Glutamatergic neuron (in vitro differentiated cells): ENCODE results near the gene OR5H1. TPM values are rescaled to one million over a fixed set of nuclear protein-coding genes. Genes with fewer than 3 reads are reported as not detected.
"Not testable (repeated sequence)": the region's sequence is repeated elsewhere in the genome, so short reads cannot be mapped to it uniquely, and the experiment has no call there.

Experiments
- DNase-seq: peaks from one replicate; pipeline ENCODE4 v3.0.0; 2022
- H3K27ac Mint-ChIP-seq: one replicate; pipeline ENCODE4 v1.8.0; 2020; ENCODE audit warnings: mild to moderate bottlenecking, mixed read lengths, inconsistent platforms; ENCODE audit not compliant: unreplicated experiment
- H3K27me3 Mint-ChIP-seq: one replicate; pipeline ENCODE4 v1.8.0; 2020; ENCODE audit warnings: mild to moderate bottlenecking, moderate library complexity, mixed read lengths, inconsistent platforms; ENCODE audit not compliant: unreplicated experiment
- H3K36me3 Mint-ChIP-seq: one replicate; pipeline ENCODE4 v1.8.0; 2020; ENCODE audit warnings: mild to moderate bottlenecking, mixed read lengths, inconsistent platforms; ENCODE audit not compliant: unreplicated experiment
- H3K4me1 Mint-ChIP-seq: one replicate; pipeline ENCODE4 v1.8.0; 2020; ENCODE audit warnings: mild to moderate bottlenecking, low read depth, mixed read lengths, inconsistent platforms; ENCODE audit not compliant: unreplicated experiment
- H3K4me3 Mint-ChIP-seq: one replicate; pipeline ENCODE4 v1.8.0; 2020; ENCODE audit warnings: mild to moderate bottlenecking, mixed read lengths, inconsistent platforms; ENCODE audit not compliant: unreplicated experiment
- H3K9me3 Mint-ChIP-seq: one replicate; pipeline ENCODE4 v1.8.0; 2020; ENCODE audit warnings: mild to moderate bottlenecking, moderate library complexity, mixed read lengths, inconsistent platforms; ENCODE audit not compliant: unreplicated experiment
- total RNA-seq: library from RNA; stranded (reverse); fragmentation: NEBNext Ultra II Directional; extraction: Animal tissue kit (Norgen Biotek cat#: 25700); gene quantifications from one replicate; pipeline ENCODE4 v1.2.1, GENCODE V29; 2021; ENCODE audit not compliant: unreplicated experiment
- TF ChIP-seq, protein P1 (sequence below): fragments of 200-600 bp; sonication (generic); IDR thresholded peaks from one replicate; pipeline ENCODE4 v1.5.0; 2021; ENCODE audit not compliant: partially characterized antibody, unreplicated experiment

OR5H1 gene
- total RNA-seq, 1 donor from 2014 or later = not detected

DNA sequence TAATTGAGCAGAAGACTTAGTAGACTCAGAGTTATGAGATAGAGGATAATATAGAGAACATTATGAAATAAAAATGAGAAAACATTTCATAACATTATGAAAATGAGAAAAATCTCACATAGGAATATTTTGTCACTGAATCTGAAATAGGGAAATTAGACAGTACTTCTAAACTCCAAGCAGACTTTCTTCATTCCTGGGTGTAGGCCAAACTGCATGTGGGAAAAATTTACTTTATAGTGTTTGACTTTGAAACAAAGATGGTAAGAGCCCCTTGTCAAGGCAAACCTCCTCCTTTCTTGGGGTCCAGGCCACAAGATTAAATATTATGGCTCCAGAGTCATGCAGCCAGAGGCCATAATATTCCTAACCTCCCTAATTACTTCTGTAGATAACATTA lies 10.0 kb downstream of the OR5H1 start:
- H3K4me3 Mint-ChIP-seq = no peak overlapping the region
- H3K27me3 Mint-ChIP-seq = no peaks in the 10 kb centered on the region
- no peaks in the 10 kb centered on the region for H3K36me3 Mint-ChIP-seq
- TF ChIP-seq, protein P1, sequence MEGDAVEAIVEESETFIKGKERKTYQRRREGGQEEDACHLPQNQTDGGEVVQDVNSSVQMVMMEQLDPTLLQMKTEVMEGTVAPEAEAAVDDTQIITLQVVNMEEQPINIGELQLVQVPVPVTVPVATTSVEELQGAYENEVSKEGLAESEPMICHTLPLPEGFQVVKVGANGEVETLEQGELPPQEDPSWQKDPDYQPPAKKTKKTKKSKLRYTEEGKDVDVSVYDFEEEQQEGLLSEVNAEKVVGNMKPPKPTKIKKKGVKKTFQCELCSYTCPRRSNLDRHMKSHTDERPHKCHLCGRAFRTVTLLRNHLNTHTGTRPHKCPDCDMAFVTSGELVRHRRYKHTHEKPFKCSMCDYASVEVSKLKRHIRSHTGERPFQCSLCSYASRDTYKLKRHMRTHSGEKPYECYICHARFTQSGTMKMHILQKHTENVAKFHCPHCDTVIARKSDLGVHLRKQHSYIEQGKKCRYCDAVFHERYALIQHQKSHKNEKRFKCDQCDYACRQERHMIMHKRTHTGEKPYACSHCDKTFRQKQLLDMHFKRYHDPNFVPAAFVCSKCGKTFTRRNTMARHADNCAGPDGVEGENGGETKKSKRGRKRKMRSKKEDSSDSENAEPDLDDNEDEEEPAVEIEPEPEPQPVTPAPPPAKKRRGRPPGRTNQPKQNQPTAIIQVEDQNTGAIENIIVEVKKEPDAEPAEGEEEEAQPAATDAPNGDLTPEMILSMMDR = no peak
- H3K27ac Mint-ChIP-seq = no peak overlapping the region
- H3K9me3 Mint-ChIP-seq = no peaks in the 10 kb centered on the region
- DNase-seq = no peak
- no peaks in the 10 kb centered on the region for H3K4me1 Mint-ChIP-seq

DNA sequence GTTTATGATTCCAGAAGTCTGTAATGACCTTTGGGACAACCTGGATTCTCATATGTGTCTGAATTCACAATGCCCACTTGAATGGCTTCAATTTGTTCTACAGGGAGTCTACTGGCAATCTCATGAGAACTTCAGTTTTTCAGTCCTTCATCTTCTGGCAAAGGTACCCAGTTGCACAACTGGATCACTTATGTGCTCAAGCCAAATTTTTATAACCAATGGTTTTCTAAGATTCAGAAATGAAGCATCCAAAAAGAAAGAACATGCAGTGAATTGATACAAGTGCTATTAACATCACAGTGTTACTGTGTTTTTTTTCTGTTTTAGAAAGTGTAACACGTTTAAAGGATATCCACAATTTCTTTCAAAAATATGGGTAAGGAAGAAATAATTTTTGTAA lies 16.7 kb downstream of the OR5H1 start, which contains the start of gene OR5H14:
Gene OR5H14, plus strand, starts transcription at position 301 of the 400 bp plus-strand sequence. CDS start 1,907 bp downstream, outside the sequence.
- Mint-ChIP-seq H3K4me3 (no peak within 1 kb of the TSS), H3K36me3 (no peaks in the 10 kb centered on the region), H3K27me3 (no peaks in the 10 kb centered on the region), H3K4me1 (no peaks in the 10 kb centered on the region), H3K27ac (no peak within 1 kb of the TSS), H3K9me3 (no peaks in the 10 kb centered on the region)
- no peak for DNase-seq
- TF ChIP-seq, protein P1 = no peak

DNA sequence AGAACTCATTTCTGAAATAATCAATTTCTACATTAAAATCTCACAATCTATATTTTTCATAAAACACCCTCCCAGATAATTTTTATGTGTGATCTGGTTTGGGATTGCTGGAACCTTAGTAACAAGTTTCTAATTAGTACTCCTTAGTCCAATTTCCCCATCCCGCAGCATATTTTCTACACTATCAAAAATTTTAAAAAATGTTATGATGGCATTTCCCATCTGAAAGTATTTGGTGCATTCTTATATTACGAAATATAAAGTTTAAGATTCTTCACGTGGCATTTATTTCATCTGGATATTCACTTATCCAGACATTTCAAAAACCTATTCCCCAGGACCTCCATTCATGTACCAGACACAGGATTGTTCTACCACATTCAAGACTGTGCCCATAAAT lies 18.2 kb downstream of the OR5H1 start:
- Mint-ChIP-seq H3K27me3 (no peaks in the 10 kb centered on the region), H3K36me3 (no peaks in the 10 kb centered on the region), H3K27ac (no peak overlapping the region), H3K4me1 (no peaks in the 10 kb centered on the region), H3K4me3 (no peak overlapping the region), H3K9me3 (no peaks in the 10 kb centered on the region)
- DNase-seq = no peak
- TF ChIP-seq, protein P1 = no peak

GRCh38 chr3:98149456-98149855 lies 18.9 kb downstream of the OR5H1 start:
- not testable (repeated sequence) for DNase-seq, H3K4me1 Mint-ChIP-seq

GRCh38 chr3:98151241-98151640 lies 20.7 kb downstream of the OR5H1 start:
- no peaks in the 10 kb centered on the region for H3K4me1 Mint-ChIP-seq
- H3K36me3 Mint-ChIP-seq = no peaks in the 10 kb centered on the region
- H3K4me3 Mint-ChIP-seq = no peak overlapping the region
- no peak for DNase-seq
- H3K27me3 Mint-ChIP-seq = no peaks in the 10 kb centered on the region
- no peak overlapping the region for H3K27ac Mint-ChIP-seq
- no peaks in the 10 kb centered on the region for H3K9me3 Mint-ChIP-seq
- TF ChIP-seq, protein P1 = no peak

More at GRCh38 chr3:98149456-98149855, 18.9 kb downstream of the OR5H1 start:
- H3K9me3 Mint-ChIP-seq, H3K27me3 Mint-ChIP-seq, H3K27ac Mint-ChIP-seq, H3K36me3 Mint-ChIP-seq, H3K4me3 Mint-ChIP-seq: not testable (repeated sequence)
